PC-3 (cell line): ENCODE data around the gene NIM1K. TPM values are rescaled to one million over a fixed set of nuclear protein-coding genes. Genes with fewer than 3 reads are reported as not detected.

Experiments used
- ATAC-seq: fragments of 200-7000 bp; cut with Tn5 transposase; 2 replicates; pipeline ENCODE4 v1.9.1; 2020; ENCODE audit warnings: mild to moderate bottlenecking, moderate library complexity
- BruUV-seq: library from RNA; stranded (reverse); fragments of 400-500 nt; replicated peaks from 2 replicates; lab custom pipeline; 2021; lab: Mats Ljungman, UMichigan
- CTCF ChIA-PET: fragments of 300-600 bp; sonication (Branson Sonifier 250); formaldehyde crosslinking; loops from one replicate; lab custom pipeline; 2022; ENCODE audit warnings: antibody characterized with exemption; lab: Charles Lee
- POLR2A ChIA-PET: fragments of 300-600 bp; sonication (Branson Sonifier 250); formaldehyde crosslinking; loops from one replicate; lab custom pipeline; 2022; ENCODE audit warnings: antibody characterized with exemption; ENCODE audit not compliant: unreplicated experiment; lab: Charles Lee
- DNase-seq: peaks from one replicate; pipeline ENCODE4 v3.0.0-alpha.2; 2015
- H2AFZ ChIP-seq: fragments of 300-600 bp; sonication (generic); 2 replicates; pipeline ENCODE4 v1.6.0; 2016; ENCODE audit warnings: antibody characterized with exemption, low read length
- H3F3A ChIP-seq: fragments of 300-600 bp; sonication (generic); one replicate; pipeline ENCODE4 v1.6.0; 2017; ENCODE audit warnings: antibody characterized with exemption, low read length, control low read depth, mild to moderate bottlenecking; ENCODE audit not compliant: unreplicated experiment
- H3K27ac ChIP-seq: fragments of 300-600 bp; sonication (generic); 2 replicates; pipeline ENCODE4 v1.5.1; 2016; ENCODE audit warnings: mild to moderate bottlenecking, low read length
- H3K27me3 ChIP-seq: fragments of 300-600 bp; sonication (generic); 2 replicates; pipeline ENCODE4 v1.6.1; 2016; ENCODE audit warnings: low read length, mixed read lengths
- H3K36me3 ChIP-seq: fragments of 300-600 bp; sonication (generic); 2 replicates; pipeline ENCODE4 v1.6.1; 2016; ENCODE audit warnings: low read depth, mixed run types, low read length, mixed read lengths
- H3K4me1 ChIP-seq: fragments of 300-600 bp; sonication (generic); 2 replicates; pipeline ENCODE4 v1.5.1; 2016; ENCODE audit warnings: low read length; ENCODE audit not compliant: insufficient read depth
- H3K4me2 ChIP-seq: fragments of 300-600 bp; sonication (generic); 2 replicates; pipeline ENCODE4 v1.6.0; 2016; ENCODE audit warnings: low read length
- H3K4me3 ChIP-seq: fragments of 300-600 bp; sonication (generic); 2 replicates; pipeline ENCODE4 v1.5.1; 2016; ENCODE audit warnings: mild to moderate bottlenecking, low read length, mixed read lengths
- H3K79me2 ChIP-seq: fragments of 300-600 bp; sonication (generic); 2 replicates; pipeline ENCODE4 v1.6.1; 2017; ENCODE audit warnings: low read length, mixed read lengths
- H3K9ac ChIP-seq: fragments of 300-600 bp; sonication (generic); 2 replicates; pipeline ENCODE4 v1.6.0; 2016; ENCODE audit warnings: mild to moderate bottlenecking, low read length
- H3K9me2 ChIP-seq: fragments of 300-600 bp; sonication (generic); replicated peaks from 2 replicates; pipeline ENCODE4 v1.6.1; 2016; ENCODE audit warnings: mixed run types, low read length, mixed read lengths
- H3K9me3 ChIP-seq: fragments of 300-600 bp; sonication (generic); 2 replicates; pipeline ENCODE4 v1.6.1; 2016; ENCODE audit warnings: low read length, mixed read lengths
- H4K20me1 ChIP-seq: fragments of 300-600 bp; sonication (generic); 2 replicates; pipeline ENCODE4 v1.6.1; 2016; ENCODE audit warnings: low read length, mixed read lengths
- EZH2 ChIP-seq: fragments of 300-600 bp; sonication (generic); IDR thresholded peaks from one replicate; pipeline ENCODE4 v1.6.1; 2017; ENCODE audit warnings: antibody characterized with exemption, mild to moderate bottlenecking, low read length; ENCODE audit not compliant: unreplicated experiment
- EZH2phosphoT487 ChIP-seq: fragments of 300-600 bp; sonication (generic); IDR thresholded peaks from 2 replicates; pipeline ENCODE4 v1.6.1; 2018; ENCODE audit warnings: mild to moderate bottlenecking, antibody characterized with exemption, low read length, borderline replicate concordance
- intact Hi-C: fragments of 100-400 bp; cut with micrococcal nuclease; formaldehyde crosslinking; loops from 2 replicates; pipeline ENCODE4 v1.9.0; 2023
- total RNA-seq: library from RNA; depleted of rRNA; stranded (reverse); fragments of >200 nt; gene quantifications from 2 replicates; pipeline ENCODE4 v1.2.3, GENCODE V29; 2014
- TF ChIP-seq, protein P1 (sequence below): fragments of 300-600 bp; sonication (generic); conservative IDR thresholded peaks from 2 replicates; pipeline ENCODE4 v1.5.1; 2017; ENCODE audit warnings: antibody characterized with exemption, low read depth, mild to moderate bottlenecking, low read length

Gene NIM1K
- total RNA-seq, 1 experiment from 2014 or later = 0.26 TPM

DNA sequence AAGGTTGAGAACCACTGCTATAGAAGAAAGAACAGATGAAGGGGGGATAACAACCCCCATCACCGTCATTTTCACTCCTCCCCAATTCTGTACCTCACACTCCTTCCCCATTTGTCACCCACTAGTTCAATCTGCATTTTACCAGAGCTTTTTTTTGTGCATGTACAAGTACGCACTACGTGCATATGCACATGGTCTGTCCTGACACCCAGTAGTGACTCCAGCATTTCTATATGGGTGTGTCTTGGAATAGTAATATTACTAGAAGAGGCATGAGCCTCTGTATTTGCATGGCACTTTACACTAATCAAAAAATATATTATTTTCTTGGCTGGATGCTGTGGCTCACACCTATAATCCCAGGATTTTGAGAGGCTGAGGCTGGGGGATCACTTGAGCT is 38.7 kb downstream of the NIM1K start:
- POLR2A ChIA-PET = no interaction called here
- intact Hi-C loops = no loop called here

DNA sequence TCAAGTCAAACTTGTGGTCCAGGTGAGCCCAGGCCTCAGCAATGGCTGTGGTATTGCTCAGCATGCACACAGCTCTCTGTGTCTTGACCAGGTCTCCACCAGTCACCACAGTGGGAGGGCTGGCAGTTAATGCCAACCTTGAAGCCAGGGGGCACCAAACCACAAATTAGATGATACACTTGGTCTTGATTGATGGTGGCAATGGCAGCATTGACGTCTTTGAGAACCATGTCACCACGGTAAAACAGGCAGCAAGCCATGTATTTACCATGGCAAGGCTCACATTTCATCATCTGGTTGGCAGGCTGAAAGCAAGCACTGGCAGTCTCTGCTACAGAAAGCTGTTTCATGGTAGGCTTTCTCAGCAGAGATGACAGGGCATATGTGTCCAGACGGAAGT is 40.0 kb downstream of the NIM1K start:
- H3K4me3 ChIP-seq = no peak overlapping the region
- H3K4me1 ChIP-seq = peaks cover 3% of the 10 kb centered on the region; the same call in 1 of the 2 replicates
- no peaks in the 10 kb centered on the region for H3F3A ChIP-seq
- H3K79me2 ChIP-seq = no peaks in the 10 kb centered on the region
- no TSS peak for BruUV-seq
- H2AFZ ChIP-seq = no peak overlapping the region
- no peak overlapping the region for H3K9ac ChIP-seq
- DNase-seq = peak; percentile 64
- ChIA-PET POLR2A (no interaction called here), CTCF (interaction anchor here (0.7 to 1.3 kb wide), 2 partner anchors 158 to 167 kb away, joined by 3 read pairs; no protein-coding TSS in a partner anchor)
- H3K9me3 ChIP-seq = no peaks in the 10 kb centered on the region
- intact Hi-C loops = no loop called here
- peak; percentile 31; the same call in 1 of the 2 replicates for ATAC-seq
- no peaks in the 10 kb centered on the region for H3K27me3 ChIP-seq
- H3K4me2 ChIP-seq = no peak overlapping the region
- H3K27ac ChIP-seq = no peak overlapping the region
- TF ChIP-seq EZH2 = no peak
- TF ChIP-seq, protein P1, sequence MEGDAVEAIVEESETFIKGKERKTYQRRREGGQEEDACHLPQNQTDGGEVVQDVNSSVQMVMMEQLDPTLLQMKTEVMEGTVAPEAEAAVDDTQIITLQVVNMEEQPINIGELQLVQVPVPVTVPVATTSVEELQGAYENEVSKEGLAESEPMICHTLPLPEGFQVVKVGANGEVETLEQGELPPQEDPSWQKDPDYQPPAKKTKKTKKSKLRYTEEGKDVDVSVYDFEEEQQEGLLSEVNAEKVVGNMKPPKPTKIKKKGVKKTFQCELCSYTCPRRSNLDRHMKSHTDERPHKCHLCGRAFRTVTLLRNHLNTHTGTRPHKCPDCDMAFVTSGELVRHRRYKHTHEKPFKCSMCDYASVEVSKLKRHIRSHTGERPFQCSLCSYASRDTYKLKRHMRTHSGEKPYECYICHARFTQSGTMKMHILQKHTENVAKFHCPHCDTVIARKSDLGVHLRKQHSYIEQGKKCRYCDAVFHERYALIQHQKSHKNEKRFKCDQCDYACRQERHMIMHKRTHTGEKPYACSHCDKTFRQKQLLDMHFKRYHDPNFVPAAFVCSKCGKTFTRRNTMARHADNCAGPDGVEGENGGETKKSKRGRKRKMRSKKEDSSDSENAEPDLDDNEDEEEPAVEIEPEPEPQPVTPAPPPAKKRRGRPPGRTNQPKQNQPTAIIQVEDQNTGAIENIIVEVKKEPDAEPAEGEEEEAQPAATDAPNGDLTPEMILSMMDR = peak; percentile 67
- H3K36me3 ChIP-seq = no peaks in the 10 kb centered on the region
- H4K20me1 ChIP-seq = no peaks in the 10 kb centered on the region
- H3K9me2 ChIP-seq = no peaks in the 10 kb centered on the region

More for the DNA sequence above, 38.7 kb downstream of the NIM1K start:
- no peaks in the 10 kb centered on the region for H4K20me1 ChIP-seq
- DNase-seq = no peak
- H3K27me3 ChIP-seq = no peaks in the 10 kb centered on the region
- H3F3A ChIP-seq = no peaks in the 10 kb centered on the region
- H3K4me2 ChIP-seq = no peak overlapping the region
- no peak overlapping the region for H3K4me3 ChIP-seq
- no peak overlapping the region for H3K27ac ChIP-seq
- no peak for ATAC-seq
- no peak overlapping the region for H3K9ac ChIP-seq
- H2AFZ ChIP-seq = no peak overlapping the region
- H3K36me3 ChIP-seq = no peaks in the 10 kb centered on the region
- H3K4me1 ChIP-seq = peaks cover 3% of the 10 kb centered on the region; the same call in 1 of the 2 replicates
- H3K9me3 ChIP-seq = no peaks in the 10 kb centered on the region
- H3K9me2 ChIP-seq = no peaks in the 10 kb centered on the region
- no peaks in the 10 kb centered on the region for H3K79me2 ChIP-seq
- no TSS peak for BruUV-seq
- CTCF ChIA-PET = interaction anchor here (0.8 kb wide), 1 partner anchor 75 kb away, joined by 3 read pairs; no protein-coding TSS in a partner anchor
- TF ChIP-seq EZH2 = no peak
- TF ChIP-seq EZH2phosphoT487 = no peak
- TF ChIP-seq, protein P1 = no peak

DNA sequence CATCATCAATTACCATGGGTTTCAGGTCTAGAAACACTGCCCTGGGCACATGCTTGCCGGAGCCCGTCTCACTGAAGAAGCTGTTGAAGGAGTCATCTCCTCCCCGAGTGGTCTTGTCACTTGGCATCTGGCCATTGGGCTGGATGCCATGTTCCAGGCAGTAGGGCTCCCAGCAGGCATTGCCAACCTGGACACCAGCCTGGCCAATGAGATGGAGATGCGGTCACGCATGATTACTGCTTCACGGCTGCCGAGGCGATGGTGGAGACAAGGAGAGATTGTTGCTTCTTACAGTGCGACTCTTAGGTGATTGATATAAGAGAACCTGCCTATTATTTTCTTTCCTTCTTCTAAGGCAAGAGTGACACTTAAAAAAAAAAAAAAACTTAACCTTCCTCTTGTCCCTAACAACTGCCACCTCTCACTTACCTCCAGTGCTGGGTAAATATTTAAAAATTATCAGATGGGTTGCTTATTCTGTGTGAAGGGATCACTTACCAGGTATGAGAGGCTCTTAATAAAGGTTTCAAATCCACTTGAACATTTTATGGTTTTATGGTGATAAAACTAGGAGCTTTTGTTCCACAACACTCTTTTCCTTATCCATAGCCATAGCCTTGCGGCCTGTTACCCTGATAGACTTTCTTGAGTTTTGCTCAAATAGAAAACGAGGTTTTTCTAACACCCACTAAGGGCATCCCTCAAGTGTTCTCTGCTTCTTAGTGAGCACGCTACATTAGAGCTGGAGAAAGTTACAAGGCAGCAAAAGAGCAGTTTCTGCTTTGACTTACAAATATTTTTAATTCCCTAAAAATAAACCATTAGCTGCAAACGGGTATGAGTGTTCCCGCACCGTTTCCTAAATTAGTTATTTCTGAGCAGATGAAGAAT is 41.2 kb downstream of the NIM1K start:
- Histone ChIP-seq H3K9me3 (no peaks in the 10 kb centered on the region), H2AFZ (no peak overlapping the region), H3K27me3 (no peaks in the 10 kb centered on the region), H3K36me3 (no peaks in the 10 kb centered on the region), H4K20me1 (no peaks in the 10 kb centered on the region), H3K9me2 (no peaks in the 10 kb centered on the region), H3K4me3 (no peak overlapping the region), H3K9ac (no peak overlapping the region), H3K27ac (no peak overlapping the region), H3F3A (no peaks in the 10 kb centered on the region), H3K79me2 (no peaks in the 10 kb centered on the region), H3K4me2 (no peak overlapping the region), H3K4me1 (no peaks in the 10 kb centered on the region)
- intact Hi-C loops = no loop called here
- DNase-seq = no peak
- no TSS peak for BruUV-seq
- POLR2A ChIA-PET = no interaction called here
- no peak for ATAC-seq
- TF ChIP-seq, protein P1 = no peak
- TF ChIP-seq EZH2 (no peak), EZH2phosphoT487 (no peak)
- CTCF ChIA-PET = no interaction called here
